GM12872 (cell line): Measurements from ENCODE around the gene ATP6V1F.
A peak's percentile ranks its signal among the peaks of the same experiment; 100 is the strongest.

Source experiments
- CTCF ChIP-seq: IDR thresholded peaks from 3 replicates; pipeline ENCODE4 v1.5.1; 2011; ENCODE audit warnings: low read depth, mild to moderate bottlenecking, low read length, moderate library complexity; ENCODE audit not compliant: insufficient read depth

The ATP6V1F gene

GRCh38 chr7:128863433-128863989, 855 bp downstream of the ATP6V1F start:
- TF ChIP-seq CTCF = peak; percentile 77

DNA sequence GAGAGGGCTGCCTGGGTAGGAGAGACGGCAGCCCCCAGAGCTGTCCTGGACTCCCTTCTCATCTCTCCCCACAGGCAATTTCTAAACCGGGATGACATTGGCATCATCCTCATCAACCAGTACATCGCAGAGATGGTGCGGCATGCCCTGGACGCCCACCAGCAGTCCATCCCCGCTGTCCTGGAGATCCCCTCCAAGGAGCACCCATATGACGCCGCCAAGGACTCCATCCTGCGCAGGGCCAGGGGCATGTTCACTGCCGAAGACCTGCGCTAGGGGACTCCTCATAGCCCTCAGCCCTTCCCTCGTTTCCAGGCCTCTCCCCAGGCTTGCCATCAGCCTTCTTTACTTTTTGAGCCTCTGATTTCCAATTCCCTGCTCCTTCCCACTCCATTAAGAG, 2.6 kb downstream of the ATP6V1F start:
- no peak for TF ChIP-seq CTCF

DNA sequence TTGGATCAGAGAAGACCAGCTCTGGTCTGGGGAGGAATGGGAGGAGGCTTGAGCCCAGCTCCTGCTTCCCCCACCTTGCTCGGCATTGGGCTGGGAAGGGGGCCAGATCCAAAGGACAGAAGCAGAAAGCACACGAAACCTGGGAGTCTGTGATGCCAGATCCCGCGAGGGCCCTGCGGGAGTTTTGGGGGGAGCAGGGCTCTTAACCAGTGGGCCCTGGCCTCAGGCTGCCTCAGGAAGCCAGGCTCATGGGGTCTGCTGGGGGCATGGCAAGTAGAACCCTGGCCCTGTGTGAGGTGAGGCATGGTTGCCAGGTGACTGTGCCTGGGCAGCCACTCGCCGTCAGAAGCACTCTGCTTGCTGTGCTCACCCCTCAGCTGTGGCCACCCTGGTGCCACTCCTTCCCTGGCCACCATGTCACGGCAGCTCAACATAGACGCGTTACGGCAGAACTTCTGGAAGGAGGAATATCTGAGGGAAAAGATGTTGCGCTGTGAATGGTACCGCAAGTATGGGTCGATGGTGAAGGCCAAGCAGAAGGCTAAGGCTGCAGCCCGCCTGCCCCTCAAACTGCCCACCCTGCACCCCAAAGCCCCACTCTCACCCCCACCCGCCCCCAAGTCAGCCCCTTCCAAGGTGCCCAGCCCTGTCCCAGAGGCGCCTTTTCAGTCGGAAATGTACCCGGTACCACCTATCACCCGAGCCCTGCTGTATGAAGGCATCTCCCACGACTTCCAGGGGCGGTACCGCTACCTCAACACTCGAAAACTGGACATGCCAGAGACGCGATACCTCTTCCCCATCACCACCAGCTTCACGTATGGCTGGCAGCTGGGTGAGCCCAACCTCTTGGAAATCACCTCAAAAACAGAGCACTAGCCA, 3.6 kb downstream of the ATP6V1F start:
- TF ChIP-seq CTCF = no peak

DNA sequence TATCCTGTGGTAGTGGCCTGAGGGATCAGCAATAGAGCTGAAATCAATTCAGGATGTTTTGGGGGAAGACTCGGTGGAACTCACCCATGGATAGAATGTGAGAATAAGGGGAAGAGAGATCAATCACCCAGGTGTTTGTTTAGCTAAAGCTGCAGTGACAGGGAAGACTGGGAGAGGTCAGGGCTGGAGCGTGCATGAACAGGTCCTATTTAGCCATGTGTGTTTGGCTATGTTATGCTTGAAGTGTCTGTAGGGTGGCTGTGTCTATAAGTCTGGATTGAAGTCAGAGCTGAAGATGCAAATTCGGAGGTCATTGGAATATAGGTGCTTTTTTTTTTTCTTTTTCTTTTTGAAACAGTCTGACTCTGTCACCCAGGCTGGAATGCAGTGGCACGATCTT, 4.6 kb downstream of the ATP6V1F start:
- no peak for TF ChIP-seq CTCF

- no peak for TF ChIP-seq CTCF
Observed at GRCh38 chr7:128867842-128868623, 5.4 kb downstream of the ATP6V1F start.

DNA sequence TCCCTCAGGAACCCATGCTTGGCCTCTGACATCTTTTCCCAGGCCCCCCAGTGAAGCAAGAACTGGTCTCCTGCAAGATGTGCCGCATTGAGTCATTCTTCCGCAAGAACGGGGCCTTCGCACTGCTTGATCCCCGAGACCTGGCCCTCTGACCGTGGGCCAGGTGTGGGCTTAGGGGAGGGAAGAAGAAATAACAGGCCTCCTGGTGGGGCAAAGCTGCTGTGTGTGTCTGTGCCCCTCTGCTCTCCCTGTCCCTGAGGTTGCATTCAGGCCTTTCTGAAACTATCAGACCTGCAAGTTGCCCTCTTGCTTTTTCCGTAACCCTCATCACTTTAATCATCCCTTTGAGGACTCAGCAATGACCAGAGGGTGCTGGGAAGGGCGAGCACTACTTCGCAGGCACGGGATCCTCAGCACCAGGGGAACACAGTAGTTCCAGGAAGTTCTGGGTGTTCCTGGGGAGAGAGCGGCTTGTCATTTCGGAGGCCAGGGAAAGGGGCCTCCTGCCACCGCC, 6.0 kb downstream of the ATP6V1F start:
- TF ChIP-seq CTCF = no peak
